GM12891 (cell line): Measurements from ENCODE around the gene ZCCHC7.

Experiments
- PAX5 ChIP-seq: IDR thresholded peaks from 2 replicates; pipeline ENCODE4 v1.6.1; 2011; ENCODE audit warnings: low read length, moderate library complexity, mild to moderate bottlenecking; ENCODE audit not compliant: insufficient read depth, severe bottlenecking
- POLR2A ChIP-seq: IDR thresholded peaks from 2 replicates; pipeline ENCODE4 v1.6.1; 2011; ENCODE audit warnings: low read depth, low read length, control low read depth
- POLR2AphosphoS5 ChIP-seq: IDR thresholded peaks from 2 replicates; pipeline ENCODE4 v1.6.1; 2011; ENCODE audit warnings: low read depth, low read length, control low read depth
- POU2F2 ChIP-seq: IDR thresholded peaks from 2 replicates; pipeline ENCODE4 v1.6.1; 2011; ENCODE audit warnings: low read depth, mild to moderate bottlenecking, control low read depth, low read length, moderate library complexity
- SPI1 ChIP-seq: IDR thresholded peaks from 2 replicates; pipeline ENCODE4 v1.6.1; 2011; ENCODE audit warnings: low read depth, low read length, control low read depth
- TAF1 ChIP-seq: IDR thresholded peaks from 2 replicates; pipeline ENCODE4 v1.6.1; 2011; ENCODE audit warnings: low read depth, low read length, control low read depth

GRCh38 chr9:37202091-37202490 is 81.7 kb downstream of the ZCCHC7 start:
- TF ChIP-seq POU2F2, result no peak
- TF ChIP-seq TAF1, result no peak
- no peak for TF ChIP-seq POLR2A
- TF ChIP-seq POLR2AphosphoS5, result no peak
- no peak for TF ChIP-seq SPI1
- TF ChIP-seq PAX5, result no peak
